NT2/D1 (cell line): ENCODE data around the gene SLIT1.
"Not testable (repeated sequence)": the region's sequence is repeated elsewhere in the genome, so short reads cannot be mapped to it uniquely, and the experiment has no call there.

Source experiments
- SUZ12 ChIP-seq: IDR thresholded peaks from 2 replicates; pipeline ENCODE4 v1.6.1; 2011; ENCODE audit not compliant: insufficient read length, insufficient read depth; ENCODE audit errors: extremely low read depth
- YY1 ChIP-seq: IDR thresholded peaks from 2 replicates; pipeline ENCODE4 v1.6.1; 2011; ENCODE audit not compliant: insufficient read length, insufficient read depth
- ZNF274 ChIP-seq: IDR thresholded peaks from 2 replicates; pipeline ENCODE4 v1.6.1; 2011; ENCODE audit warnings: mild to moderate bottlenecking, low read depth, low read length

DNA sequence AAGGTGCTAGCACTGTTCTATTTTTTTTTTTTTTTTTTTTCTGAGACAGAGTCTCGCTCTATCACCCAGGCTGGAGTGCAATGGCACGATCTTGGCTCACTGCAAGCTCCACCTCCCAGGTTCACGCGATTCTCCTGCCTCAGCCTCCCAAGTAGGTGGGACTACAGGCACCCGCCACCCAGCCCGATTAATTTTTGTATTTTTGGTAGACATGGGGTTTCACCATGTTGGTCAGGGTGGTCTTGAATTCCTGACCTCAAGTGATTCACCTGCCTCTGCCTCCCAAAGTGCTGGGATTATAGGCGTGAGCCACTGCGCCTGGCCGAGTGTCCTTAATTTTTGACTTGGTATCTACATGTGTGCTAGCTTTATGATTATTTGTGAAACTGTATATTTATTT lies 151.9 kb downstream of the SLIT1 start:
- not testable (repeated sequence) for TF ChIP-seq YY1, SUZ12, ZNF274
